ENCODE measurements around the gene TAB2.

TAB2 gene

GRCh38 chr6:149373511-149373910 is 56.0 kb downstream of the TAB2 start:
- H3K79me2 ChIP-seq (ENCODE audit: control insufficient read depth, low read length): peaks cover 30% of the 10 kb centered on the region
- H3K27ac ChIP-seq (ENCODE audit: low read depth, low read length): no peak overlapping the region
- TF ChIP-seq EZH2phosphoT487 (IDR thresholded peaks at IDR 0.05; ENCODE audit: borderline replicate concordance, low read length) (no peak), CTCF (IDR thresholded peaks at IDR 0.05; ENCODE audit: low read depth, low read length, poor library complexity, severe bottlenecking) (no peak)
- no peaks in the 10 kb centered on the region for H3K9me2 ChIP-seq (replicated peaks; ENCODE audit: control insufficient read depth, low read length)
- peaks cover 12% of the 10 kb centered on the region for H4K20me1 ChIP-seq (ENCODE audit: control insufficient read depth, insufficient read depth, low read depth, low read length)
- H3K4me3 ChIP-seq (ENCODE audit: low read length): no peak overlapping the region
- H3K4me1 ChIP-seq (ENCODE audit: control insufficient read depth, low read length): peaks cover 41% of the 10 kb centered on the region
- H3F3A ChIP-seq (ENCODE audit: control insufficient read depth, insufficient read depth): no peaks in the 10 kb centered on the region
- H3K9me3 ChIP-seq (ENCODE audit: control insufficient read depth, insufficient read depth, low read length): no peaks in the 10 kb centered on the region
- H3K4me2 ChIP-seq (ENCODE audit: low read length): peak overlapping the region; percentile 25
- H3K36me3 ChIP-seq (ENCODE audit: control insufficient read depth, low read length): peaks cover 34% of the 10 kb centered on the region
- H3K27me3 ChIP-seq (ENCODE audit: control insufficient read depth, low read length): no peaks in the 10 kb centered on the region

DNA sequence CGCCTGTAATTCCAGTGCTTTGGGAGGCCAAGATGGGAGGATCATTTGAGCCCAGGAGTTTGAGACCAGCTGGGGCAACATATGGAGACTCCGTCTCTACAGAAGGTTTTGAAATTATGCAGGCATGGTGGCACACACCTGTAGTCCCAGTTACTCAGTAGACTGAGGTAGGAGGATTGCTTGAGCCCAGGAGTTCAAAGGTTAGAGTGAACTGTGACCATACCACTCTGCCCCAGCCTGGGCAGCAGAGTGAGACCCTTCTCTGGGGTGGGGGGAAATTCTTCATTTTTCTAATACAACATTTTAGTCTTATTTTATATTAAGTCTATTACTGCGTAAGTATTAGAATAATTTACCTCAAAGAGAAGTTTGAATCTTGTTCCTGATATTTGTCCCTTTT is 62.5 kb downstream of the TAB2 start:
- H3K9me3 ChIP-seq (ENCODE audit: control insufficient read depth, insufficient read depth, low read length): no peaks in the 10 kb centered on the region
- no peaks in the 10 kb centered on the region for H3K4me1 ChIP-seq (ENCODE audit: control insufficient read depth, low read length)

GRCh38 chr6:149380523-149380922 is 63.0 kb downstream of the TAB2 start:
- no peaks in the 10 kb centered on the region for H4K20me1 ChIP-seq (ENCODE audit: control insufficient read depth, insufficient read depth, low read depth, low read length)
- TF ChIP-seq EZH2phosphoT487 (IDR thresholded peaks at IDR 0.05; ENCODE audit: borderline replicate concordance, low read length) (no peak), CTCF (IDR thresholded peaks at IDR 0.05; ENCODE audit: low read depth, low read length, poor library complexity, severe bottlenecking) (no peak)
- no peak overlapping the region for H3K4me2 ChIP-seq (ENCODE audit: low read length)
- no peak overlapping the region for H3K27ac ChIP-seq (ENCODE audit: low read depth, low read length)
- H3K79me2 ChIP-seq (ENCODE audit: control insufficient read depth, low read length): peaks cover 9% of the 10 kb centered on the region
- H3K9me2 ChIP-seq (replicated peaks; ENCODE audit: control insufficient read depth, low read length): no peaks in the 10 kb centered on the region
- H3K4me3 ChIP-seq (ENCODE audit: low read length): no peak overlapping the region
- H3K36me3 ChIP-seq (ENCODE audit: control insufficient read depth, low read length): peaks cover 51% of the 10 kb centered on the region
- no peaks in the 10 kb centered on the region for H3F3A ChIP-seq (ENCODE audit: control insufficient read depth, insufficient read depth)
- no peaks in the 10 kb centered on the region for H3K4me1 ChIP-seq (ENCODE audit: control insufficient read depth, low read length)
- no peaks in the 10 kb centered on the region for H3K27me3 ChIP-seq (ENCODE audit: control insufficient read depth, low read length)
- no peaks in the 10 kb centered on the region for H3K9me3 ChIP-seq (ENCODE audit: control insufficient read depth, insufficient read depth, low read length)

More for the DNA sequence above, 62.5 kb downstream of the TAB2 start:
- Histone ChIP-seq H3K4me2 (ENCODE audit: low read length) (no peak overlapping the region), H3K79me2 (ENCODE audit: control insufficient read depth, low read length) (peaks cover 12% of the 10 kb centered on the region), H3F3A (ENCODE audit: control insufficient read depth, insufficient read depth) (no peaks in the 10 kb centered on the region), H3K27me3 (ENCODE audit: control insufficient read depth, low read length) (no peaks in the 10 kb centered on the region), H3K4me3 (ENCODE audit: low read length) (no peak overlapping the region), H3K27ac (ENCODE audit: low read depth, low read length) (no peak overlapping the region), H4K20me1 (ENCODE audit: control insufficient read depth, insufficient read depth, low read depth, low read length) (no peaks in the 10 kb centered on the region), H3K9me2 (replicated peaks; ENCODE audit: control insufficient read depth, low read length) (no peaks in the 10 kb centered on the region), H3K36me3 (ENCODE audit: control insufficient read depth, low read length) (peaks cover 51% of the 10 kb centered on the region)
- TF ChIP-seq EZH2phosphoT487 (IDR thresholded peaks at IDR 0.05; ENCODE audit: borderline replicate concordance, low read length) (no peak), CTCF (IDR thresholded peaks at IDR 0.05; ENCODE audit: low read depth, low read length, poor library complexity, severe bottlenecking) (no peak)

Measured in DOHH2 (cell line).